ENCODE data around the gene MYO1G. TPM values are rescaled to one million over a fixed set of nuclear protein-coding genes. Genes with fewer than 3 reads are reported as not detected.

MYO1G gene
- total RNA-seq, 2 experiments from 2014 or later: 399 to 403 TPM

GRCh38 chr7:44961844-44962482 lies 16.9 kb downstream of the MYO1G start:
- POLR2A ChIA-PET: interaction anchor here (0.7 to 11.6 kb wide), 9 partner anchors 11 to 158 kb away, joined by 3 to 317 read pairs (median 3); partner anchors contain the start of gene MYO1G
- no peak overlapping the region for H3K27ac Mint-ChIP-seq

GRCh38 chr7:44960011-44960580 lies 18.7 kb downstream of the MYO1G start:
- ChIA-PET POLR2A (interaction anchor here (0.7 to 11.6 kb wide), 8 partner anchors 9 to 360 kb away, joined by 3 to 317 read pairs (median 3); partner anchors contain the start of genes MYO1G and TBRG4), CTCF (interaction anchor here (0.7 to 1.0 kb wide), 2 partner anchors 13 kb away, joined by 3 to 4 read pairs; no protein-coding TSS in a partner anchor)
- H3K36me3 Mint-ChIP-seq (ENCODE audit: low read depth): peaks cover 22% of the 10 kb centered on the region
- peak overlapping the region; percentile 76 for H3K27ac Mint-ChIP-seq
- TF ChIP-seq CTCF (IDR thresholded peaks at IDR 0.05): no peak
- intact Hi-C loops (cut with micrococcal nuclease): no loop called here
- H3K4me3 Mint-ChIP-seq: no peak overlapping the region
- no peaks in the 10 kb centered on the region for H3K9me3 Mint-ChIP-seq
- no peaks in the 10 kb centered on the region for H3K27me3 Mint-ChIP-seq
- H3K4me1 Mint-ChIP-seq (ENCODE audit: low read depth): peaks cover 19% of the 10 kb centered on the region
- ATAC-seq (peak; percentile 9), DNase-seq (peak; percentile 32)

More at GRCh38 chr7:44961844-44962482, 16.9 kb downstream of the MYO1G start:
- Mint-ChIP-seq H3K36me3 (ENCODE audit: low read depth) (peaks cover 39% of the 10 kb centered on the region), H3K27me3 (no peaks in the 10 kb centered on the region), H3K4me3 (no peak overlapping the region), H3K4me1 (ENCODE audit: low read depth) (peaks cover 19% of the 10 kb centered on the region), H3K9me3 (no peaks in the 10 kb centered on the region)
- intact Hi-C loops (cut with micrococcal nuclease): no loop called here
- no peak for TF ChIP-seq CTCF (IDR thresholded peaks at IDR 0.05)
- CTCF ChIA-PET: no interaction called here
- peak; percentile 11 for ATAC-seq
- DNase-seq: peak; percentile 55

- TF ChIP-seq CTCF (IDR thresholded peaks at IDR 0.05): no peak
- ChIA-PET CTCF (interaction anchor here (0.7 kb wide), 1 partner anchor 14 kb away, joined by 4 read pairs; no protein-coding TSS in a partner anchor), POLR2A (interaction anchor here (0.7 to 11.6 kb wide), 7 partner anchors 9 to 152 kb away, joined by 3 to 317 read pairs (median 3); partner anchors contain the start of genes MYO1G and TBRG4)
- Mint-ChIP-seq H3K9me3 (no peaks in the 10 kb centered on the region), H3K4me3 (no peak overlapping the region), H3K27ac (peak overlapping the region; percentile 76), H3K36me3 (ENCODE audit: low read depth) (peaks cover 19% of the 10 kb centered on the region), H3K27me3 (no peaks in the 10 kb centered on the region), H3K4me1 (ENCODE audit: low read depth) (peaks cover 19% of the 10 kb centered on the region)
- ATAC-seq: peak; percentile 38
- peak; percentile 78 for DNase-seq
- intact Hi-C loops (cut with micrococcal nuclease): no loop called here
These were observed 19.3 kb downstream of the MYO1G start for GRCh38 chr7:44959433-44959951.

GRCh38 chr7:44958645-44959344 lies 20.0 kb downstream of the MYO1G start:
- no peak for TF ChIP-seq CTCF (IDR thresholded peaks at IDR 0.05)
- H3K36me3 Mint-ChIP-seq (ENCODE audit: low read depth): peaks cover 14% of the 10 kb centered on the region
- ATAC-seq (no peak), DNase-seq (no peak)
- H3K27ac Mint-ChIP-seq: peak overlapping the region; percentile 45
- H3K4me1 Mint-ChIP-seq (ENCODE audit: low read depth): peaks cover 19% of the 10 kb centered on the region
- H3K4me3 Mint-ChIP-seq: no peak overlapping the region
- H3K27me3 Mint-ChIP-seq: no peaks in the 10 kb centered on the region
- no peaks in the 10 kb centered on the region for H3K9me3 Mint-ChIP-seq
- POLR2A ChIA-PET: interaction anchor here (0.8 to 11.6 kb wide), 3 partner anchors 12 to 18 kb away, joined by 3 to 317 read pairs (median 5); partner anchors contain the start of gene MYO1G
- CTCF ChIA-PET: no interaction called here
- intact Hi-C loops (cut with micrococcal nuclease): no loop called here
